Breast epithelium (tissue), 3 donors: ENCODE measurements around the gene ASCC3.

ENCODE experiments used
- POLR2A ChIP-seq: fragments of 450-650 bp; IDR thresholded peaks from one replicate; pipeline ENCODE4 v1.6.1; 2016; ENCODE audit warnings: antibody characterized with exemption, mild to moderate bottlenecking, moderate library complexity
- POLR2AphosphoS5 ChIP-seq, 3 donors: sonication (generic); formaldehyde crosslinking; IDR thresholded peaks; one replicate each; pipeline ENCODE4 v1.6.1; 2017; ENCODE audit warnings: antibody characterized with exemption in 3 of 3
- TF ChIP-seq, protein P1 (sequence below), 3 donors: fragments of 450-650 bp; IDR thresholded peaks; one replicate each; pipeline ENCODE4 v1.5.1; 2016 to 2017; ENCODE audit warnings: antibody characterized with exemption in 3 of 3, mild to moderate bottlenecking in 3 of 3, moderate library complexity in 3 of 3

DNA sequence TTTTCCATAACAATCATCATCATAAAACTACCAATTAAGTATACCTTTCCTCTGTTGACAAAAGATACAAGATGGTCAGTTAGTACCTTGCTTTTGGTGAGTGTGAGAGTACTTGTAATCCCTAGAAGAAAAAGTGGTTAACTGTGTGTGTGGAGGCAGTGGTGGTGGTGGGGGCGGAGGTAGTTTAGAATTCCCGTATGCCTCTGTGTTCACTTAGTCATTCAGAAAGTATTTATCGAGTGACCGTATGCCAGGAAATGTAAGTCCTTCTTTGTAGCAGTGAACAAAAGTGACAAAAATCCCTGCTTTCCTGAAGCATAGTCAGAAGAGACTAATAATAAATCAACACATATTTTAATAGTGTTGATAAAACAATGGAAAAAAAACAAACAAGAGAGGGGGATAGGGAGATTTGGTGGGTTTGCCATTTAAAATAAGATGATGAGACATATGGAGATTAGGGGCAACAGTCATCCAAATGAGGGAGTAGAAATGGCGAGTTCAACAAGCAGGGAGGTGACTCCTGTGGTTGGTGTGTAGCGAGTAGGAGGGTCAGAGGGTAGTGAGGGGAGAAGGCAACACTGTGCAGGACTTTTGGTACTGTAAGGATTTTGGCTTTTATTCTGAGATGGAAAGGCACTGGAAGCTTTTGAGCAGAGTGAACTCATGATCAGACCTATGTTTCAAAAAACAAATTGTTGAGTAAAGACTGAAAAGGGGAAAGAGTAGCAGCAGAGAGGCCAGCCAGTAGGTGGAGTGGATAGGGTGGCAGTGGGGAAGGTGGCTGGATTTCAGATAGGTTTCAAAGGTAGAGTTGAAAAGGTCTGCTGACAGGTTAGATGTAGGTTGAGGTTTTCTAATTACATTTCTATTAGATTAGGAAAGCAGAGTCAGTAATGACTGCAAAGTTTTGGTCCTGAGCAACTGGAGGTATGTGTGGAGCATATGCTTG, 376.1 kb downstream of the ASCC3 start:
- TF ChIP-seq, protein P1, sequence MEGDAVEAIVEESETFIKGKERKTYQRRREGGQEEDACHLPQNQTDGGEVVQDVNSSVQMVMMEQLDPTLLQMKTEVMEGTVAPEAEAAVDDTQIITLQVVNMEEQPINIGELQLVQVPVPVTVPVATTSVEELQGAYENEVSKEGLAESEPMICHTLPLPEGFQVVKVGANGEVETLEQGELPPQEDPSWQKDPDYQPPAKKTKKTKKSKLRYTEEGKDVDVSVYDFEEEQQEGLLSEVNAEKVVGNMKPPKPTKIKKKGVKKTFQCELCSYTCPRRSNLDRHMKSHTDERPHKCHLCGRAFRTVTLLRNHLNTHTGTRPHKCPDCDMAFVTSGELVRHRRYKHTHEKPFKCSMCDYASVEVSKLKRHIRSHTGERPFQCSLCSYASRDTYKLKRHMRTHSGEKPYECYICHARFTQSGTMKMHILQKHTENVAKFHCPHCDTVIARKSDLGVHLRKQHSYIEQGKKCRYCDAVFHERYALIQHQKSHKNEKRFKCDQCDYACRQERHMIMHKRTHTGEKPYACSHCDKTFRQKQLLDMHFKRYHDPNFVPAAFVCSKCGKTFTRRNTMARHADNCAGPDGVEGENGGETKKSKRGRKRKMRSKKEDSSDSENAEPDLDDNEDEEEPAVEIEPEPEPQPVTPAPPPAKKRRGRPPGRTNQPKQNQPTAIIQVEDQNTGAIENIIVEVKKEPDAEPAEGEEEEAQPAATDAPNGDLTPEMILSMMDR (IDR thresholded peaks at IDR 0.05): no peak
- TF ChIP-seq POLR2AphosphoS5 (IDR thresholded peaks at IDR 0.05): no peak
- no peak for TF ChIP-seq POLR2A
